Activated naive CD4-positive, alpha-beta T cell treated with anti-CD3 and anti-CD28 coated beads, Interleukin-2, amount 10 ng/mL, durations not matched to agents 7 days and 5 days (primary cell): ENCODE results near the gene GALNT10.

Source experiments
- CTCF ChIA-PET: fragments of 350-600 bp; sonication (Branson Sonifier 250); formaldehyde crosslinking; loops from one replicate; lab custom pipeline; 2021; ENCODE audit warnings: antibody characterized with exemption; lab: Charles Lee
- DNase-seq: peaks from one replicate; pipeline ENCODE4 v3.0.0-alpha.2; 2020
- H3K27ac Mint-ChIP-seq: one replicate; pipeline ENCODE4 v1.8.0; 2021; ENCODE audit warnings: mild to moderate bottlenecking, moderate library complexity, mixed read lengths
- H3K27me3 Mint-ChIP-seq: one replicate; pipeline ENCODE4 v1.8.0; 2021; ENCODE audit warnings: mild to moderate bottlenecking, mixed read lengths
- H3K36me3 Mint-ChIP-seq: one replicate; pipeline ENCODE4 v1.8.0; 2021; ENCODE audit warnings: mixed read lengths
- H3K4me1 Mint-ChIP-seq: one replicate; pipeline ENCODE4 v1.8.0; 2021; ENCODE audit warnings: mixed read lengths
- H3K4me3 Mint-ChIP-seq: one replicate; pipeline ENCODE4 v1.8.0; 2021; ENCODE audit warnings: mild to moderate bottlenecking, moderate library complexity, mixed read lengths
- H3K9me3 Mint-ChIP-seq: one replicate; pipeline ENCODE4 v1.8.0; 2021; ENCODE audit warnings: mixed read lengths

Gene GALNT10

DNA sequence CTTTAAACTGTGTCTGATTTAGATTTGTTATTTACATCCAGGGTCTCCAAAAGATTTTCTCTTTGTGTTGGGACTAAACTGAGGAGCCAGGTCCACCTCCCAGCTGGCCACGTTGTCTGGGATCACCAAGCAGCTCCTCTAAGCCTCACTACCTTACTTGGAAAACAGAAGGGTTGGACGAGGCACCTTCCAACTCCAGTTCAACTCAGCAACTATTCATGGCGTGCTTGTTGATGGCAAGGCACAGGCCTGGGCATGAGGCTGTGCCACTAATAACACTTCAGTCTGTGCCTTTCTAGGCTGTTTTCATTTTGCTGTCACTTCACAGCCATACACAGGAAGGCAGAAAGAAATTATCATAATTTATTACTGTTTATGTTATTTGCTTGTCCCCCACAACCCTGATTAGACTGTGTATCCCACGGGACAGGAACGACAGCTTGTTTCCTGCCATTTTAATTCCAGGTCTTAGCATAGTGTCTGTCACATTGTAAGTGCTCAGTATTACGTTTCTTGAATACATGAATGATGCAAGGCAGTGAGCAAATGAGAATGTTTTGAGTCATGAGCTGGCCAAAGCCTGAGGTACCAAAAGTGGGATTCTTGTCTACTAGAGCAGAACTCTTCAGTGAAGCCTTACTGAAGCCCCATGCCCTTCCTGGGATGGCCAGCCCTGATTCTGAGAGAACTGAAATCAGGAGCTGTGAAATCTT is 125.8 kb downstream of the GALNT10 start:
- no peaks in the 10 kb centered on the region for H3K36me3 Mint-ChIP-seq
- CTCF ChIA-PET = no interaction called here
- no peak for DNase-seq

DNA sequence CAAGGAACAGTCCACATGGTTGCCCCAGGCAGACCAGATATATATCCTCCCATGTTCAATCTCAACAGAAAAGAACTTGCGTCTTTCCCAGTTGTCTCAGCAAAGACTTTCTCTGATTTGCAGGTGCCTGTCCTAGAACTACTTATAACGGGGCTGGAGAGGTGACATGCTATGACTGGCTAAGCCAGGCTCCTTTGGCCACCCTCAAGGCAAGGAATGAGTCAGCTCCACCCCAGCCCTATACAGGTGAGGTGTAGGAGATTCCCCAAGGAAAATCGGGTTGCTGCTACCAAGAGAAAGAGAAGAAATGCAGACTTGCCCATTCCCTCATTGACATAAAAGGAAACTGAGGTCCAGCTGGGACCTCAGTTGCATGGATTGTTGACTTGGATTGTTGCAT is 127.4 kb downstream of the GALNT10 start:
- Mint-ChIP-seq H3K4me1 (no peaks in the 10 kb centered on the region), H3K9me3 (no peaks in the 10 kb centered on the region), H3K36me3 (no peaks in the 10 kb centered on the region), H3K27ac (no peak overlapping the region), H3K27me3 (no peaks in the 10 kb centered on the region), H3K4me3 (no peak overlapping the region)
- CTCF ChIA-PET = no interaction called here
- no peak for DNase-seq

More for the DNA sequence above, 125.8 kb downstream of the GALNT10 start:
- no peaks in the 10 kb centered on the region for H3K9me3 Mint-ChIP-seq
- no peaks in the 10 kb centered on the region for H3K4me1 Mint-ChIP-seq
- no peak overlapping the region for H3K27ac Mint-ChIP-seq
- H3K27me3 Mint-ChIP-seq = no peaks in the 10 kb centered on the region
- H3K4me3 Mint-ChIP-seq = no peak overlapping the region

DNA sequence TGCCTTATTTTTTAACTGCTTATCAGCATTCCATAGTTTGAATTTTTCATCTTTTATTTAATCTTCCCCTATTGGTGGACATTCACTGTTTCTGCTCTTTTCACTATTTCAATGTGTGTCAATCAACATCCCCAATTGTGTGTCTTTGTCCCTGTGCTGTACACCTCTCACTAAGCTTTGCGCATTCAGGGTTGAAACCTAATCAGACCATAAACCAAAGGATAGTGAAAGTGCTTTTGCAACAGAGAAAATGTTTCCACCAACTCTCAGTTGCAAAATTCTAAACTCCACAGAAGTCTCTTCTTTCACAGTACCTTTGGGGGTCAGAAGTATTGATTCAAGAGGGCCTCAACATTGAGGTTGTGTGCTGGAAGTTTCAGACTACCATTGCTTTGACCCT is 128.2 kb downstream of the GALNT10 start:
- Mint-ChIP-seq H3K4me3 (no peak overlapping the region), H3K27me3 (no peaks in the 10 kb centered on the region), H3K27ac (no peak overlapping the region), H3K36me3 (no peaks in the 10 kb centered on the region), H3K9me3 (no peaks in the 10 kb centered on the region), H3K4me1 (no peaks in the 10 kb centered on the region)
- CTCF ChIA-PET = no interaction called here
- no peak for DNase-seq

DNA sequence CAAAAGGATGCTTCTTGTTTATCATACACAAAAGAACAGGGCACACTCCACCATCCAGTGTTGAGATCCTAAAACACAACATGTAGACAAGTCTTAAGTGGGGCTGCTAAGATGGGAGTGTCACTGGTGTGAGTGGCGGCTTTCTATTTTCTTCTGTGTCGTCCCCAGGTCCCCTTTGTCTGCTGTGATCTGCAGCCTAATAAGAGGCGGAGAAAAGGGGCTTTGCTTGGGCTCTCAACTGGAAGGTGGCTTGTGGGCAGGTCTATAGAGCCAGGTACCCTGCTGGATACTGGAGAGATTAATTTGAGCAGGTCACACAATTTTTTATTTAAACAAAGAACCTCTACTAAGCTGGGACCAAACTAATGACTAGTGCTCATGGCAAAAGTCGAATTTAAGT is 129.2 kb downstream of the GALNT10 start:
- Mint-ChIP-seq H3K4me3 (no peak overlapping the region), H3K4me1 (no peaks in the 10 kb centered on the region), H3K36me3 (peaks cover 6% of the 10 kb centered on the region), H3K27me3 (no peaks in the 10 kb centered on the region), H3K9me3 (no peaks in the 10 kb centered on the region), H3K27ac (no peak overlapping the region)
- CTCF ChIA-PET = no interaction called here
- no peak for DNase-seq

DNA sequence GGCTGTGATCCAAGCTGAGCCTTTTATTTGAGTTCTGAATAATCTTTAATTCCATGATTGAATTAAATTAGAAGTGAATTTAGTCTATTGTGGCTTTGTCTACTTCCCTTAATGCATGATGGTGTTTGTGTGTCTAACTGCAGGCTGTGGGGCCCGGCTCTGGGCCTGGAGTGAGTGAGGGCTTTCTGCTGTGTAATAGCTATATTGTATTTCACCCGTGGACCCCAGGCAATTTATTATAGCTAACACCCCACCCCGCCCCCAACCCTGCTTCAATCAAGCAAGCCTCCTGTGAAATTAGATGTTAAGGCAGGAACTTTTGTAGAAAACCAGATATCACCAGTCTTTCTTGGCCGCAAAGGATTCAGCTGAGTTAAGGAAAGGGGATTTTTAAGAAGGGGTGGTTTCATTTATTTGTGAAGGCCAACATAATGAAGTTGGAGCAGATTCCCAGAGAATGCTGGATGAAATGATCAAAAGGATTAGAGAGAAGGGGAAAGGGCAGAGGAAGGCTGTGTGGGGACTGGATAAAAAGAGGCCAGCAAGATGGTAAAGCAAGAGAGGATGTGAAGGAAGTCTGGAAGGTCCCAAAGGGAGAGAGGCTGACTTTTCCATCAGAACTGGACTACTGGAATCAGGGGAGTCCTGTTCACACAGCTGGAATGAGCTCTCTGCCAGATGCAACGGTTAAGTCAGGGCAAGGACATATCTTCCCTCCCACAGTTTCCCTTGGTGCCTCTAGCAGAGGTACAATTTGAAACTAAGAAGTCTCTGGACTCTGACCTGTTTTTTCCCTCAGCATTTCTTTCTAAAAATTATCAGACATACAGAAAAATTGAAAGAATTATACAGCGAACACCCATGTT is 129.9 kb downstream of the GALNT10 start:
- H3K4me1 Mint-ChIP-seq = no peaks in the 10 kb centered on the region
- H3K9me3 Mint-ChIP-seq = no peaks in the 10 kb centered on the region
- no peak overlapping the region for H3K4me3 Mint-ChIP-seq
- H3K36me3 Mint-ChIP-seq = peaks cover 6% of the 10 kb centered on the region
- no peak overlapping the region for H3K27ac Mint-ChIP-seq
- CTCF ChIA-PET = no interaction called here
- DNase-seq = no peak
- no peaks in the 10 kb centered on the region for H3K27me3 Mint-ChIP-seq

DNA sequence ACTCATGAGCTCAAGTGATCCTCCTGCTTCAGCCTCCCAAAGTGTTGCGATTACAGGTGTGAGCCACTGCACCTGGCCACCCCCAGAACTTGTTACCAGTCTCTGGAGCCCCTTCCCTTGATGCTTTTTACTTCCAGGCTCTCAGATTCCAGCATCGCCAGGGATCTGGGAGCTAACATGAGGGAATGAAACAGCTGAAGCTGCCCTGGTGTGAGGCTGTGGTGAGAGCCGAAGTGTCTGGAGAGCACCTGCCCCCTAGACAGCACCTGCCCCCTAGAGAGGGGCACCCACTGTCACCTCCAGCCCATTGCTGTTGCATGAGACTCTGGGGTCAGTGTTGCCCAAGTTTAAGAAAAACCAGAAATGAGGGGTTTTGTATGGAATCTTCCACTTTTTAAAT is 131.0 kb downstream of the GALNT10 start:
- CTCF ChIA-PET = no interaction called here
- DNase-seq = no peak
- no peak overlapping the region for H3K4me3 Mint-ChIP-seq
- H3K36me3 Mint-ChIP-seq = peaks cover 6% of the 10 kb centered on the region
- no peaks in the 10 kb centered on the region for H3K27me3 Mint-ChIP-seq
- no peaks in the 10 kb centered on the region for H3K4me1 Mint-ChIP-seq
- no peaks in the 10 kb centered on the region for H3K9me3 Mint-ChIP-seq
- H3K27ac Mint-ChIP-seq = no peak overlapping the region

DNA sequence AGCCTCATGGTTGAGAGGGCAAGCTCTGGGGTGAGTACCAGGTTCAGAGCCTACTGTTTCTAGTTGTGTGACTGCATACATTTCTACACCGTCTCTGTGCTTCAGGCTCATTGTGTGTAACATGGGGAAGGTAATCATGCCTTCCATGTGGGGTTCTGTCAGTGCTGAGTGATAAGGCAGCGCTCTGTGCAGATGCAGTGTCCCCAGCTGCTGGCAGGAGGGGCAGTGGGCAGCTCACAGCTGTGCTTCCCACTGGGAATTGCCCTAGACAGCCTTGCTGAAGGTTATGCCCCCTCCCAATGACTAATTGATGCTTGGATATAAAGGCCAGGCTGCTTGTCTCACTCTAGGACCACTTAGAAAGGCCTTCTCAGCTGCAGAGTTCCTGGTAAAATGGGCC is 133.5 kb downstream of the GALNT10 start:
- H3K36me3 Mint-ChIP-seq = peaks cover 6% of the 10 kb centered on the region
- H3K4me1 Mint-ChIP-seq = no peaks in the 10 kb centered on the region
- H3K27me3 Mint-ChIP-seq = no peaks in the 10 kb centered on the region
- no peak for DNase-seq
- no peak overlapping the region for H3K27ac Mint-ChIP-seq
- H3K9me3 Mint-ChIP-seq = no peaks in the 10 kb centered on the region
- CTCF ChIA-PET = no interaction called here
- H3K4me3 Mint-ChIP-seq = no peak overlapping the region

DNA sequence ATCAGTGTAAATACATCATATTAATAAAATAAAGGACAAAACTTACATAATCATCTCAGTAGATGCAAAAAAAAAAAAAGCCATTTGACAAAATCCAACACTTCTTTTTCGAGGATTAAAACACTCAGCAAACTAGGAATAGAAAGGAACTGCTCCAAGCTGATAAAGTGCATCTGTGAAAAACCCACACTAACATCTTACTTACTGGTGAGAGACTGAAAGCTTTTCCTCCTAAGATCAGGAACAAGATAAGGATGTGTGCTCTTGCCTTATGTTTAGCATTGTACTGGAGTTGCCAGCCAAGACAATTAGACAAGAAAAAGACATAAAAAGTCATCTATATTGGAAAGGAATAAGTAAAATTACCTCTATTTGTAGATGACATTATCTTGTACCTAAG is 135.0 kb downstream of the GALNT10 start:
- CTCF ChIA-PET = no interaction called here
- H3K36me3 Mint-ChIP-seq = peaks cover 8% of the 10 kb centered on the region
- no peak overlapping the region for H3K4me3 Mint-ChIP-seq
- no peak overlapping the region for H3K27ac Mint-ChIP-seq
- no peaks in the 10 kb centered on the region for H3K27me3 Mint-ChIP-seq
- DNase-seq = no peak
- H3K4me1 Mint-ChIP-seq = no peaks in the 10 kb centered on the region
- H3K9me3 Mint-ChIP-seq = no peaks in the 10 kb centered on the region

DNA sequence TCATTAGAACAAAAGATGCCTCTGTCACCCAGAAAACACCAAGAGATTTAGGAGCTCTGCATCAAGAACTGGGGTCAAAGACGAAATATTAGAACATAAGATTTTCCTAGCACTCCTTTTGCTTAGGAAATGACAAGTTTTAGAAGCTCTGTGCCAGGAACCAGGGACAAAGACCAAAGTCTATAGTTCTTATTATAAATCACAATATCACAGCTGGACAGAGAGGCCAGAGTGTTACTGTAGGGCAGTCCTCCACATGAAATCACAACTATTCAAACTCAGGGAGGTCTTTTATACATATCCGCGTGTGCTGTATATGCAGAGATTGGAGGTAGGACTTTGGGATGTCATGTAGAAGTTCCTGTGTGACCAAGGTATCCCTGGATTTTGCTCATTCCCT is 138.5 kb downstream of the GALNT10 start:
- H3K36me3 Mint-ChIP-seq = peaks cover 8% of the 10 kb centered on the region
- CTCF ChIA-PET = no interaction called here
- DNase-seq = no peak
- H3K4me1 Mint-ChIP-seq = no peaks in the 10 kb centered on the region
- H3K27me3 Mint-ChIP-seq = no peaks in the 10 kb centered on the region
- H3K9me3 Mint-ChIP-seq = no peaks in the 10 kb centered on the region
- H3K27ac Mint-ChIP-seq = no peak overlapping the region
- H3K4me3 Mint-ChIP-seq = no peak overlapping the region

DNA sequence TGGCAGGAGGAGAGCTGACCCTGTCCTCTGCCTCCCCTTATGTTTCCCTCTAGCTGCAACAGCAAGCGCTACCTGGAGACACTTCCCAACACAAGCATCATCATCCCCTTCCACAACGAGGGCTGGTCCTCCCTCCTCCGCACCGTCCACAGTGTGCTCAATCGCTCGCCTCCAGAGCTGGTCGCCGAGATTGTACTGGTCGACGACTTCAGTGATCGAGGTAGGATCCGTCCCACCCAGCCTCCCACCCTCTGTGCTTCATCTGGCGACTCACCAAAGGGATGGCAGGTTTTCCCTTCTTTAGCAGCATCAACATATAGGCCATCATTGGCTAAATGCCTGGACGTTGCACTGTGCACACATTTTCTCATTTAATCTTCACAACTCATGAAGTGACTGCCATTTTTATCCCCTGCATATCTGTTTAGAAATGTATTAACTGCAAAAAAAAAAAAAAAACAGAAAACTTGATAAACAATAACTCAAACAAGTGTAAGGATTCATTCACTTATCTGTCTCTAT is 139.0 kb downstream of the GALNT10 start:
- peaks cover 5% of the 10 kb centered on the region for H3K36me3 Mint-ChIP-seq
- H3K4me3 Mint-ChIP-seq = no peak overlapping the region
- CTCF ChIA-PET = interaction anchor here (0.6 kb wide), 1 partner anchor 436 kb away, joined by 4 read pairs; no protein-coding TSS in a partner anchor
- H3K9me3 Mint-ChIP-seq = no peaks in the 10 kb centered on the region
- no peaks in the 10 kb centered on the region for H3K27me3 Mint-ChIP-seq
- no peak overlapping the region for H3K27ac Mint-ChIP-seq
- H3K4me1 Mint-ChIP-seq = no peaks in the 10 kb centered on the region
- DNase-seq = no peak

DNA sequence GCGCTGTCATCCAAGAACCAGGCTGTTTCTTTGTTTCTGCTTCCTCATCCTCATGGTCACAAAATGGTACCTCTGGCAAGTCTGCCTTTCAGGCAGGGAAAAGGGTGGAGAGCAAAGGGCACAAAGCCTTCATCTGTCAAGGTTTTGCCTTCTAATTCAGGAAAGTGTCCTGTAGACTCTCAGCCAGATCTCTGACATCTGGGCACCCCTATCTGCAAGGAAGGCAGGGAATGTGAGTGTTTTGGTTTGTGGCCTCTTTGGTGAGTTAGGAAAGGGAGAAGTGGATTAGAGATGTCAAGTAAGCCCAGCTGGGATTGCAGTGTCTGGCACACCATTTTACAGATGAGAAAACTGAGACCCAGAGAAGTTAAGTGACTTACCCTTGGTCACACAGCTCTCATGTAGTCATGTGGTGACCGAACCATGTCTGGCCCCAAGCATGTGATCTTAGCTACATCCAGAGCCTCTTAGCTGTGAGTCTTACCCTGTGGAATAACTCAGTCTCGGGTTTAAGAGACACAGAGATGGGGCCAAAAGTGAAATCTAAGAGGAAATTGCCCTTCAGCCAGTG is 139.6 kb downstream of the GALNT10 start:
- H3K36me3 Mint-ChIP-seq = peaks cover 10% of the 10 kb centered on the region
- no peak overlapping the region for H3K4me3 Mint-ChIP-seq
- H3K4me1 Mint-ChIP-seq = no peaks in the 10 kb centered on the region
- H3K27ac Mint-ChIP-seq = no peak overlapping the region
- no peaks in the 10 kb centered on the region for H3K9me3 Mint-ChIP-seq
- CTCF ChIA-PET = interaction anchor here (0.6 kb wide), 1 partner anchor 437 kb away, joined by 4 read pairs; no protein-coding TSS in a partner anchor
- H3K27me3 Mint-ChIP-seq = no peaks in the 10 kb centered on the region
- no peak for DNase-seq

DNA sequence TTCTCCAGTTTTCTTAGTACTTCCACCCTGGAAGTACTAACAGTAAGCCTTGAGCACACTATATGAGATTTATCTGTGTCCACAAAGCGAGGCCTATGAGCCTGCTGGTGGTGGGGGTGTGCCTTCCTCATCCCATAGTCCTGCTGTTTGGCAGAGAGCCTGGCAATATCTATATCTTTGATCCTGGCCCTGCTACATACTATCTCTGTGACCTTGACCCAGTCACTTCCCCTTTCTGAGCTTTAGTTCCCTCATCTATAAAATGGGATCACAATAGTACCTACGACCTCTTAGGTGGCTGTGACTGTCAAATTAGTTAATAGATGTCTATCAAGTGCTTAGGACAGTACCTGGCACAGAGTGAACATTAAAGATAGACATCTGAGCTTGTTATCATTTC is 140.7 kb downstream of the GALNT10 start:
- Mint-ChIP-seq H3K27me3 (no peaks in the 10 kb centered on the region), H3K4me1 (no peaks in the 10 kb centered on the region), H3K27ac (no peak overlapping the region), H3K9me3 (no peaks in the 10 kb centered on the region), H3K36me3 (peaks cover 15% of the 10 kb centered on the region), H3K4me3 (no peak overlapping the region)
- CTCF ChIA-PET = interaction anchor here (0.6 kb wide), 1 partner anchor 374 kb away, joined by 3 read pairs; no protein-coding TSS in a partner anchor
- no peak for DNase-seq

DNA sequence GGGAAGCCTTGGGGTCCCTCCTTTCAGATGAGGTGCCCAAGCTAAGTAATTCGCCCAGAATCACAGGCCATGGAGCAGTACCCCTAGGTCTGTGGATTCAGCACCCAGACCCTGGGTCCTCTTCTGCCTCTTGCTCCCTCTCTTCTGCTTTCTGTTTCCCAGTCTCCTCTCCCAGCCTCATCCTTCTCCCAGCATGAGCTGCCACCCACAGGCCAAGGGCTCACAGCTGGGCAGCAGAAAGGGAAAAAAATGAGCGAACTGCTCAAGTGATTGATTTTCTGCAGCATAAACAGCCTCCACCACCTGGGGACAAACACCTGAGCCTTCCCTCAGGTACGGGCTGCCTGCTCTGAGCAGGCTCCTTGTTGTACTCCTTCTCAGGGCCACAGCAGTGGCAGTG is 141.4 kb downstream of the GALNT10 start:
- H3K4me1 Mint-ChIP-seq = no peaks in the 10 kb centered on the region
- H3K27me3 Mint-ChIP-seq = no peaks in the 10 kb centered on the region
- no peak for DNase-seq
- H3K4me3 Mint-ChIP-seq = no peak overlapping the region
- H3K9me3 Mint-ChIP-seq = no peaks in the 10 kb centered on the region
- H3K36me3 Mint-ChIP-seq = peaks cover 17% of the 10 kb centered on the region
- H3K27ac Mint-ChIP-seq = no peak overlapping the region
- CTCF ChIA-PET = no interaction called here

DNA sequence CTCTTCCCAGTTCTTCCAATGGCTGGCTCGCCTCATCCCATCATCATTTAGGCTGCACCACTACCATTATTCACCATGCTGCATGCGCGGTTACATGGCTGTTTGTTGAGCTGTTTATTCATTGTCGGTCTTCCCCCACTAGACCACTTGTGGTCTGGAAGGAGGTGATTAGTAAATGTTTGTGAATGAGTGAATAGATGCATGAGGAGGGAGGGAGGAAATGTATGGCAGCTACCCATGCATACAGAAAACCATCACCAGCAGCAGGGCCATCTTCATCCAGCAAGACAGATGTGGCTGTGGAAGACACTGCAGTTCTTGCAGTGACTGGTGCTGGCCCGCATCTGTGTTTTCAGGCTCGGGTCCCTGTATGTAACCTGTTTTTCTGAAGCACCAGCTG is 141.9 kb downstream of the GALNT10 start:
- Mint-ChIP-seq H3K4me1 (no peaks in the 10 kb centered on the region), H3K4me3 (no peak overlapping the region), H3K27me3 (no peaks in the 10 kb centered on the region), H3K9me3 (no peaks in the 10 kb centered on the region), H3K27ac (no peak overlapping the region), H3K36me3 (peaks cover 18% of the 10 kb centered on the region)
- no peak for DNase-seq
- CTCF ChIA-PET = no interaction called here
